H1 (cell line): Measurements from ENCODE around the gene CITED4. TPM values are rescaled to one million over a fixed set of nuclear protein-coding genes. Genes with fewer than 3 reads are reported as not detected.

ENCODE experiments used
- CBX8 ChIP-seq: fragments of 300-800, 300-1000 bp; sonication (generic); IDR thresholded peaks from 2 replicates; pipeline ENCODE4 v1.7.1; 2016; ENCODE audit warnings: low read depth, low read length, borderline replicate concordance
- EGR1 ChIP-seq: IDR thresholded peaks from 2 replicates; pipeline ENCODE4 v1.6.1; 2011; ENCODE audit warnings: low read depth, low read length, borderline replicate concordance
- PHF8 ChIP-seq: fragments of 200-600 bp; sonication (generic); conservative IDR thresholded peaks from 2 replicates; pipeline ENCODE4 v1.7.1; 2012; ENCODE audit warnings: low read depth, mild to moderate bottlenecking, inconsistent platforms, low read length, moderate library complexity
- SRF ChIP-seq: IDR thresholded peaks from 2 replicates; pipeline ENCODE4 v1.6.1; 2011; ENCODE audit warnings: mild to moderate bottlenecking, low read depth, low read length, moderate library complexity
- TCF12 ChIP-seq: IDR thresholded peaks from 2 replicates; pipeline ENCODE4 v1.6.1; 2011; ENCODE audit warnings: low read depth, mild to moderate bottlenecking, low read length
- TEAD4 ChIP-seq: IDR thresholded peaks from 2 replicates; pipeline ENCODE4 v1.6.1; 2012; ENCODE audit warnings: low read depth, low read length, inconsistent platforms, mixed read lengths
- polyA plus RNA-seq, 7 experiments: library from polyadenylated mRNA; depleted of rRNA in 3 of 7; stranded (reverse) in 5 of 7; unstranded in 2 of 7; fragments of >200 nt in 5 of 7; fragments of 200-250 nt in 2 of 7; gene quantifications; 1 replicate in 5 of 7; 2 replicates in 1 of 7; 4 replicates in 1 of 7; pipeline versions ENCODE4 v1.2.1 to v1.2.3, GENCODE V29; 2011 to 2013; ENCODE audit warnings: missing spikeins in 2 of 7, mixed read lengths in 2 of 7
- total RNA-seq: library from RNA; stranded (reverse); fragmentation: NEBNext Ultra II Directional; extraction: Animal tissue kit (Norgen Biotek cat#: 25700); gene quantifications from 2 replicates; pipeline ENCODE4 v1.2.1, GENCODE V29; 2021
- TF ChIP-seq, protein P1 (sequence below): IDR thresholded peaks from 2 replicates; pipeline ENCODE4 v1.6.1; 2011; ENCODE audit warnings: low read depth, mild to moderate bottlenecking, low read length; ENCODE audit not compliant: insufficient read depth

CITED4 gene
- total and polyA plus RNA-seq, 2 of the 8 experiments (the other 6 are each of a cell fraction or from before 2014, with no cell fraction given), result 5.4 to 16.3 TPM

DNA sequence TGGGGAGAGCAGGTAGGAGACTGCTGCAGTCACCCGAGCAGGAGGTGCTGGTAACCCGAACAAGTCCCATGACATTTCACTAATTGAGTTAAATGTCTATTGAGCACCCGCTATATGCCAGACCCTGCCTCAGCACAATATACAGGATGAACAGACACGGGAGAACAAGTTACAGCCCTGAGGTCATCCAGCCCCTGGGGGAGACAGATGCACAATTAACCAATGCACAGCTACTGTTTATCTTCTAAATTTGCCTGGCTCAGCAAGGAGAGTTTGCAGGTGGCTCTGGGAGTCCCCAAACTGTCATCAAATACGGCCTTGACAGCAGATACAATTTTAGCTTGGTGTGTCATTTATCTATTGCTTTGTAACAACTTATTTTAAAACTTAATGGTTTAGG, 18.1 kb downstream of the CITED4 start (continued):
- TF ChIP-seq TCF12 (no peak), CBX8 (no peak), EGR1 (no peak), TEAD4 (no peak), SRF (no peak), PHF8 (no peak)
- TF ChIP-seq, protein P1, sequence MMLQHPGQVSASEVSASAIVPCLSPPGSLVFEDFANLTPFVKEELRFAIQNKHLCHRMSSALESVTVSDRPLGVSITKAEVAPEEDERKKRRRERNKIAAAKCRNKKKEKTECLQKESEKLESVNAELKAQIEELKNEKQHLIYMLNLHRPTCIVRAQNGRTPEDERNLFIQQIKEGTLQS, result no peak
